ENCODE data around the gene ZNF777.
"Not testable (repeated sequence)": the region's sequence is repeated elsewhere in the genome, so short reads cannot be mapped to it uniquely, and the experiment has no call there.

ZNF777 gene

GRCh38 chr7:149409895-149410294 lies 51.0 kb downstream of the ZNF777 start:
- DNase-seq: no peak

- no peak for DNase-seq
These were observed 56.0 kb downstream of the ZNF777 start for GRCh38 chr7:149404825-149405224.

- no peak for DNase-seq
These were observed 56.5 kb downstream of the ZNF777 start for GRCh38 chr7:149404396-149404795.

- DNase-seq: no peak
These were observed 62.6 kb downstream of the ZNF777 start for GRCh38 chr7:149398195-149398820.

GRCh38 chr7:149397470-149398043 lies 63.3 kb downstream of the ZNF777 start:
- no peak for DNase-seq

GRCh38 chr7:149388550-149389335 lies 72.1 kb downstream of the ZNF777 start:
- not testable (repeated sequence) for DNase-seq

GRCh38 chr7:149386514-149386913 lies 74.3 kb downstream of the ZNF777 start:
- DNase-seq: not testable (repeated sequence)

GRCh38 chr7:149385195-149385950 lies 75.5 kb downstream of the ZNF777 start:
- DNase-seq: no peak

Data from central memory CD4-positive, alpha-beta T cell (primary cell).